Activated CD4-positive, alpha-beta T cell treated with anti-CD3 and anti-CD28 coated beads, Interleukin-2, amount 50 U/mL, for 24 hours (primary cell): ENCODE results near the gene LGALS3BP.

Experiments used
- DNase-seq, 2 donors: peaks; one replicate each; pipeline ENCODE4 v3.0.0-alpha.2; 2020; ENCODE audit warnings: low read depth in 1 of 2, low spot score in 1 of 2

LGALS3BP gene

GRCh38 chr17:78940708-78941107 is 39.0 kb downstream of the LGALS3BP start:
- DNase-seq = no peak

DNA sequence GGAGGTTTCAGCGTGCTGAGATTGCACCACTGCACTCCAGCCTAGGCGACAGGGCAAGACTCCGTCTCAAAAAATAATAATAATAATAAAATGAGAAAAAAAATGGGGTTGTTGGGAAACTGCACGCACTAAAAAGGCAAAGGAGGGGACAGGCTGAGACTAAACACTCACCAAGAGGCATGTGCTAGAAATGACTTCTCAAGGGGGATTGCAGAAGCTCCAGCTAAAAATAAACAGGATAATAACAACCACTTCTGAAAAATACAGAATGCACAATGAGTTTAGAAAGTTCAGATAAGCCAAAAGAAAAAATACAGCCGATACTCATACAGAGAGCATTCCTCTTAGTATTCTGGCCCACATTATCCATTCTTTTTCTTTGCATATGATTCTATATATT is 39.5 kb downstream of the LGALS3BP start:
- no peak for DNase-seq

DNA sequence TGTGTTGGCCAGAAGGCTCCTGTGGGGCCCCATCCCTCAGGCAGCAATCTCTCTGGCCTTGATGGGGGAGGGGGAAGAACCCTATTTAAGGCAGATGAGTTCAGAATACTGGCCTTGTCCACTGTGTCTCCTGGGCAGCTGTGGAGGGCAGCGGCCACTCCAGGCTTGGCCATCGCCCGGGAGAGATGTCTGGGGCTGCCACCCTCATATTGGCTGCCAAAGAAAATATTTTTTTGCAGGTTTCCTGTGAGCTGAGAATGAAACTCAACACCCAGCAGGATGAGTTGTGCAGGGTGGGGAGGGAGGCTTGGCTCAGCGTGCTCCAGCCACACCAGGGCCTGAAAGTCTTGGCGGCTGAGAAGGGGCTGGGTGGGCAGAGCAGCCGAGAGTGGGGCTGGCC is 40.1 kb downstream of the LGALS3BP start:
- no peak for DNase-seq

DNA sequence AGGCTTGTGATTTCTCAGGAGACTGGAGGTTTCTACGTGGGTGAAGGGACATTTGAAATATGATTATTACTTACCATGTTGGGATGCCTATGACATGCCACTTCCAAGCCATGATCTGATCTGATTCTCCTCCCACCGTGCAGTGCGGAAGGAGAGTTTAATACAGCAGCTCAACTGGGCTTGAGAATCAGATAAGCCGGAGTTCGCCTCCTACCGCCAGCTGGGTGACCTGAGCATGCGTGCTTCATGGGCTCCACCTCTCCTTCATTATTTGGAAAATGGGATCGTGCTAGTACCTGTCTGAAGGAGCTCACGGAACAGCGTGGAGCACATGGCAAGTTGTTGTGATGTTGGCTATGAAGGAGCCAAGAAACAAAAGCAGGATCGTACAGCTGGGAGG is 42.2 kb downstream of the LGALS3BP start:
- DNase-seq = no peak

- DNase-seq = no peak
These were observed 44.1 kb downstream of the LGALS3BP start for GRCh38 chr17:78935419-78936323.

GRCh38 chr17:78934681-78935418 is 44.9 kb downstream of the LGALS3BP start:
- DNase-seq = no peak

DNA sequence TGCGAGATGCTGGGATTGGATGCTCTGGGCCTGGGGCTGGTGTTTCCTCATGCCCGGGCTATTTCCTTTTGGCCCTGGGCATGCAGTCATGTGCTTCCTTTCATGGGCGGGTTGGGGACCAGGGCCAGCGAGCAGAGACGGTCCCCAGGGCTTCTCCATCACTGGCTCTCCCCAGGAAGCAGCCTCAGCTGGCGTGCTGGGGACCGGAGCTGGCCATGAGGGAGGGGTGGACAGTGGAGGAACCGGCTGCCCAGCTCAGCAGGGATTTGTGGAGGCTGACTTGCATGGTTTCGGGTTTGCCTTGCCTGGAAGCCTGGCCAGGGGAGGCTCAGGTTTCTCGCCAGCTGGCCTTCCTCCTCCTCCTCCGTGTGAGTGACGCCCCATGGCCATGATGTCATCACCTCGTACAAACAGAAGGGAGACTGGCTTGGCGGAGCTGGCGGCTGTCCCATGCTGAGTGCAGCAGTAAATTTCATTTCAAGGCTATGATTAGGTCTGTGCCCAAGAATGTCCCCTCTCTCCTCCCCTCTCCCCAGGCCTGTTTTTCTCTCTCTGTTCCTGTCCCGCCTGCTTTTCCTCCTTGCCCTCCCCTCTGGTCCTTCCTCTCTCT is 45.7 kb downstream of the LGALS3BP start:
- no peak for DNase-seq

DNA sequence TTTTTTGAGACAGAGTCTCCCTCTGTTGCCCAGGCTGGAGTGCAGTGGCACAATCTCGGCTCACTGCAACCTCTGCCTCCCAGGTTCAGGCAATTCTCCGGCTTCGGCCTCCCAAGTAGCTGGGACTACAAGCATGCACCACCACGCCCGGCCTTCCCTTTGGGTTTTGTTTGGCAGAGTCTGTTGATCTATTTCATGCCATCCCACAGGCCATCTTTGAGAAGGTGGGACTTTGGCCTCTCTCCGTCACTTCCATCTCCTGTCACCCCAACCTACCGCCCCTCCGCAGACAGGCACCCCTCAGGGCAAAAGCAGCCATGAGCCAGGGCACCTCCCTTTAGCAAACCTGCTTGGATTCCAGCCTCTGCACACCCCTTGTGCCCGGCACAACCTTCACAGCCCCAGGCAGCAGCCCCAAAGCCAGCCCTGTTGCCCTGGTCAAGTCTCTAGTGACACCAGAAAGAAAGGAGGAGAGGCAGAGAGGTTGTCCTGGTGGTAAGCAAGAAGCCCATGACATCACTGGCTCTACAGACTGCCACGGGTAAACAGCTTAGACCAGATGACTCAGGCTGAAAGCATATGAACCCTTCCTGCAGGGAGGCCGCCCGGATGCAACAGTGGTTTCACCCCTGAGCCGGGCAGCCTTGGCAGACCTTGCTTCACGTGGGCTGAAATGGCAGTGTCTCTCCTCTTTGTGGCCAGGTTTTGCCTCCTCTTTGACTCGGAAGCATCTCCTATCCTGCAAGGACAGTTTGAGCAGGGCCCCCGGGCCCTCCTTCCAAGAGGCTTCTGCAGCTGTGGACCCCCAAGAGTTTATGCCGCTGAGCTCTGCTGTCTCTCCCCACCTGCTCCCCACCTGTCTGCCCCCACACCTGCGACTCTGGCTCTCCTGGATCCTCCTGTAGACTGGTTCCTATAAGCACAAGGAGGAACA is 46.4 kb downstream of the LGALS3BP start:
- DNase-seq = no peak

DNA sequence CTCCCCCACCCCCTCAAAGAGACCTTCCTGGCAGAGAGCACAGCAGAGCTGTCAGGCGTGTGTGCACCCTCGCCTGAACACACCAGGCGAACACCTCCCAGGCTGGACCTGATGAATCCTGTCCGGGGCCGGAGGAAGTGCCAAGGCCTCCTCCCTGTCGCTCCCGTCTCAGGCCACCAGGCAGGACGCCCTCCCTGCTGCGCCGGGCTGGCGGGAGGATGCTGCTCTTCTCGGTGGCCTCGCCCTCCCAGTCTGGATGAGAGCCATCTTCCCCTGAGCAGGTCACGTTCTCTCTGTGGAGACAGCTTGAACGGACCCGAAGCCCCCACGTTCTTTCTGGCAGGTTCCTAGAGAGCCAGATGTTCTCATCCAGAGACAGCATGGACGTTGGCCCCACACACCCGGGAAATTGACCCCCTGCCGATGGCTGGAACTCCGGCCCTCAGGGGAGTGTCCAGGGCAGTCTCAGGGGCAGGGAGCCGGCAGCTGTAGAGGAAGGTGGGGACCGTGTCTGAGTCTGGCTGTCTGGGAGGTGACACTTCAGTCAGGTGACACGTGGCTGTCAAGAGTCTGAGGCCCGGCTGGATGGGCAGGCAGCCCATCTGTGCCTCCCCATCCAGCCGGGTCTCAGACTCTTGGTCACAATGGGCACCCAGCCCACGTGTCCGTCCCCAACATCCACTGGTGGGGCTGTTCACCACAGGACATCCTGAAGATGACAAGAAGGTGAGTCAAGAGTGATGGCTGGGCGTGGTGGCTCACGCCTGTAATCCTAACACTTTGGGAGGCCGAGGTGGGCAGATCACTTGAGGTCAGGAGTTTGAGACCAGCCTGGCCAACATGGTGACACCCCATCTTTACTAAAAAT is 49.6 kb downstream of the LGALS3BP start:
- DNase-seq = no peak

- no peak for DNase-seq
These were observed 53.8 kb downstream of the LGALS3BP start for GRCh38 chr17:78925662-78926555.

DNA sequence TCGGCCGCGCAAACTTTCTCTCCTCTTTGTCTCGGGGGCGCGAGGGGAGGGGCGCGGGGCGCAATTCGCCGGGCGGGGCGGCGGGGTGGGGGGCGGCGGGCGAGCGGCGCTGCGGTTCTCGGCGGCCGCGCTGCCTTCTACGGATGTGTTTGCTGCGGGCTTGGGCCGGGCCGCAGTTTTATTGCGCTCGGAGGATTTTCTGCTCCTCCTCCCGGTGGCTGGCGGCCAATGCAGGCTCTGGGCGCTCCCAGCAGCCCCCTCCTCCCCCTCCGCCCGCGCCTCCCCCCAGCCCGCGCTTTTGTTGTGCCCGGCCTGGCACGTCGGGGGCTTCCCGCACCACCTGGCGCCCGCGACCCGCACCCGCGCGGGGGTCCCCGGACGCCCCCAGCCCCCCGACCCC is 54.5 kb downstream of the LGALS3BP start, which contains the start of gene TIMP2:
TIMP2 (minus strand) TSS at position 154 of the 400 bp plus-strand sequence. CDS start 299 bp downstream, outside the sequence.
- DNase-seq = peak; percentile 19 to 30

DNA sequence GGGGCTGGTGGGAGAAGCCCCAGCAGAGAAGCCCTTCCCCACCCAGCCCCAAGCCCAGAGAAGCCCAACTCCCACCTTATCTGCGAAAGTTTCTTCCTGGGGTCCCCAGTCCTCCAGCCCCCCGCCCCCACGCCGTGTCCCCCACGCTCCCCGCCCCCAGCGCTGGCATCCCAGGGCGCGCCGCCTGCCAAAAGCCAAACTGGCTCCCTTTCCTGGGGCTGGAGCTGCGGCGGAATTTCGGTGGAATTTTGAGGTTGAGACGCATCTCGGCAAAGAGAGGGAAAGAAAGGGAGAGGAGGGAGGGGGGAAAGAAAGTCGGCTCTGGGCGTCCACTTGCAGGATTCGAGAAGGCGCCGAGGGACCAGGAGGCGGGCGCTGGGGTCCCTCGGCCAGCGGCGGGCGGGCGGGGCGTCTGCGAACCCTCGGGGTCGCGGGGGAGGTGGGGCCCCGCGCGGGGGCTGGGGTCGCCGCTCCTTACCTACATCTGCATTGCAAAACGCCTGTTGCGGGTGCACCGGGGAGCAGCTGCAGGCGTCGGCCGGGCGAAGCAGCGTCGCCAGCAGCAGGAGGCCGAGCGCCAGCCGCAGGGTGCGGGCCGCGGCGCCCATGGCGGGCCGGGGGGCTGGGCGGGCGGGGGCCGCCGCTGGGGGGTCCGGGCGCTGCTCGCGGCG is 55.1 kb downstream of the LGALS3BP start:
- no peak for DNase-seq

- no peak for DNase-seq
These were observed 55.9 kb downstream of the LGALS3BP start for GRCh38 chr17:78923660-78924453.

GRCh38 chr17:78922816-78923498 is 56.8 kb downstream of the LGALS3BP start:
- no peak for DNase-seq

GRCh38 chr17:78921437-78921971 is 58.2 kb downstream of the LGALS3BP start:
- DNase-seq = no peak
